Measurements from ENCODE around the gene LRRC45. TPM values are rescaled to one million over a fixed set of nuclear protein-coding genes. Genes with fewer than 3 reads are reported as not detected.

Gene LRRC45
- total RNA-seq, 1 donor from 2014 or later, result 8.2 TPM

- H3K4me3 Mint-ChIP-seq (ENCODE audit: unreplicated experiment), result no peak overlapping the region
- peaks cover 10% of the 10 kb centered on the region for H3K36me3 Mint-ChIP-seq (ENCODE audit: low read depth)
- peak; percentile 94 for DNase-seq (ENCODE audit: low spot score)
- peaks cover 17% of the 10 kb centered on the region for H3K4me1 Mint-ChIP-seq (ENCODE audit: low read depth)
- no peaks in the 10 kb centered on the region for H3K27me3 Mint-ChIP-seq (ENCODE audit: low read depth)
- H3K27ac Mint-ChIP-seq (ENCODE audit: unreplicated experiment), result peak overlapping the region; percentile 87
- H3K9me3 Mint-ChIP-seq (ENCODE audit: low read depth), result no peaks in the 10 kb centered on the region
- no peak for TF ChIP-seq CTCF (IDR thresholded peaks at IDR 0.05)
Measured at GRCh38 chr17:81991684-81992305, 31.3 kb upstream of the LRRC45 start.

- Mint-ChIP-seq H3K9me3 (ENCODE audit: low read depth) (no peaks in the 10 kb centered on the region), H3K4me1 (ENCODE audit: low read depth) (peaks cover 17% of the 10 kb centered on the region), H3K36me3 (ENCODE audit: low read depth) (peaks cover 11% of the 10 kb centered on the region), H3K27ac (ENCODE audit: unreplicated experiment) (peak overlapping the region; percentile 87), H3K27me3 (ENCODE audit: low read depth) (no peaks in the 10 kb centered on the region), H3K4me3 (ENCODE audit: unreplicated experiment) (no peak overlapping the region)
- peak; percentile 81 for DNase-seq (ENCODE audit: low spot score)
- no peak for TF ChIP-seq CTCF (IDR thresholded peaks at IDR 0.05)
Measured at GRCh38 chr17:81992306-81993102, 30.6 kb upstream of the LRRC45 start.

GRCh38 chr17:81993729-81994592 is 29.1 kb upstream of the LRRC45 start:
- Mint-ChIP-seq H3K9me3 (ENCODE audit: low read depth) (no peaks in the 10 kb centered on the region), H3K4me1 (ENCODE audit: low read depth) (peaks cover 17% of the 10 kb centered on the region), H3K4me3 (ENCODE audit: unreplicated experiment) (no peak overlapping the region), H3K36me3 (ENCODE audit: low read depth) (peaks cover 11% of the 10 kb centered on the region), H3K27me3 (ENCODE audit: low read depth) (no peaks in the 10 kb centered on the region), H3K27ac (ENCODE audit: unreplicated experiment) (no peak overlapping the region)
- DNase-seq (ENCODE audit: low spot score), result peak; percentile 89
- no peak for TF ChIP-seq CTCF (IDR thresholded peaks at IDR 0.05)

GRCh38 chr17:81994593-81995462 is 28.3 kb upstream of the LRRC45 start:
- H3K36me3 Mint-ChIP-seq (ENCODE audit: low read depth), result peaks cover 7% of the 10 kb centered on the region
- H3K4me1 Mint-ChIP-seq (ENCODE audit: low read depth), result peaks cover 17% of the 10 kb centered on the region
- no peaks in the 10 kb centered on the region for H3K27me3 Mint-ChIP-seq (ENCODE audit: low read depth)
- H3K4me3 Mint-ChIP-seq (ENCODE audit: unreplicated experiment), result no peak overlapping the region
- H3K27ac Mint-ChIP-seq (ENCODE audit: unreplicated experiment), result no peak overlapping the region
- H3K9me3 Mint-ChIP-seq (ENCODE audit: low read depth), result no peaks in the 10 kb centered on the region
- no peak for TF ChIP-seq CTCF (IDR thresholded peaks at IDR 0.05)
- DNase-seq (ENCODE audit: low spot score), result peak; percentile 81
